CD8-positive, alpha-beta memory T cell (primary cell): ENCODE data around the gene PRSS48. TPM values are rescaled to one million over a fixed set of nuclear protein-coding genes. Genes with fewer than 3 reads are reported as not detected.

Source experiments
- CTCF ChIA-PET: fragments of 350-600 bp; sonication (Branson Sonifier 250); formaldehyde crosslinking; loops from one replicate; lab custom pipeline; 2021; ENCODE audit warnings: antibody characterized with exemption; lab: Charles Lee
- POLR2A ChIA-PET: fragments of 350-600 bp; sonication (Branson Sonifier 250); formaldehyde crosslinking; loops from one replicate; lab custom pipeline; 2021; ENCODE audit warnings: antibody characterized with exemption; lab: Charles Lee
- DNase-seq, 5 donors: peaks; one replicate each; pipeline versions ENCODE4 v3.0.0 to v3.0.0-alpha.2; 2020 to 2022; ENCODE audit warnings: mixed read lengths in 1 of 5
- H3K27ac ChIP-seq: one replicate; pipeline ENCODE4 v1.7.0; 2013; ENCODE audit warnings: low read depth, mild to moderate bottlenecking, low read length, moderate library complexity
- H3K27me3 ChIP-seq: 2 replicates; pipeline ENCODE4 v1.7.0; 2013; ENCODE audit warnings: low read length, mild to moderate bottlenecking; ENCODE audit not compliant: insufficient read depth, poor library complexity, severe bottlenecking
- H3K36me3 ChIP-seq: 2 replicates; pipeline ENCODE4 v1.7.0; 2013; ENCODE audit warnings: mild to moderate bottlenecking, low read length, moderate library complexity; ENCODE audit not compliant: insufficient read depth
- H3K4me1 ChIP-seq: 2 replicates; pipeline ENCODE4 v1.7.0; 2013; ENCODE audit warnings: mild to moderate bottlenecking, low read length, moderate library complexity; ENCODE audit not compliant: insufficient read depth
- H3K4me3 ChIP-seq: 2 replicates; pipeline ENCODE4 v1.7.0; 2013; ENCODE audit warnings: mild to moderate bottlenecking, low read length
- H3K9me3 ChIP-seq: 2 replicates; pipeline ENCODE4 v1.7.0; 2013; ENCODE audit warnings: mild to moderate bottlenecking, low read length
- H3K27ac Mint-ChIP-seq, 8 donors: one replicate each; pipeline ENCODE4 v1.8.0; 2020 to 2021; ENCODE audit warnings: mixed read lengths in 8 of 8, mild to moderate bottlenecking in 6 of 8, inconsistent platforms in 3 of 8, moderate library complexity in 3 of 8
- H3K27me3 Mint-ChIP-seq, 2 donors: one replicate each; pipeline ENCODE4 v1.8.0; 2020 to 2021; ENCODE audit warnings: mixed read lengths in 2 of 2, mild to moderate bottlenecking in 1 of 2, moderate library complexity in 1 of 2
- H3K36me3 Mint-ChIP-seq, 3 donors: one replicate each; pipeline ENCODE4 v1.8.0; 2020 to 2021; ENCODE audit warnings: mixed read lengths in 3 of 3, inconsistent platforms in 1 of 3, mild to moderate bottlenecking in 1 of 3
- H3K4me1 Mint-ChIP-seq, 3 donors: one replicate each; pipeline ENCODE4 v1.8.0; 2020 to 2021; ENCODE audit warnings: mixed read lengths in 3 of 3, inconsistent platforms in 1 of 3, mild to moderate bottlenecking in 1 of 3
- H3K4me3 Mint-ChIP-seq, 7 donors: one replicate each; pipeline ENCODE4 v1.8.0; 2020 to 2021; ENCODE audit warnings: mixed read lengths in 7 of 7, mild to moderate bottlenecking in 6 of 7, moderate library complexity in 4 of 7, inconsistent platforms in 2 of 7
- H3K9me3 Mint-ChIP-seq, 5 donors: one replicate each; pipeline ENCODE4 v1.8.0; 2020 to 2022; ENCODE audit warnings: mixed read lengths in 5 of 5, mild to moderate bottlenecking in 3 of 5, moderate library complexity in 2 of 5, inconsistent platforms in 1 of 5
- polyA plus RNA-seq: library from polyadenylated mRNA; unstranded; fragments of 300-500 nt; fragmentation: Illumina TruSeq; gene quantifications from one replicate; pipeline ENCODE4 v1.2.3, GENCODE V29; 2021
- total RNA-seq, 2 experiments: library from RNA; stranded (reverse); gene quantifications; one replicate each; pipeline ENCODE4 v1.2.3, GENCODE V29; 2021

The PRSS48 gene
- total and polyA plus RNA-seq, 3 experiments from 2014 or later: not detected

GRCh38 chr4:151297170-151297569 lies 20.2 kb downstream of the PRSS48 start:
- Mint-ChIP-seq H3K27ac (no peak overlapping the region), H3K9me3 (no peaks in the 10 kb centered on the region), H3K4me3 (no peak overlapping the region), H3K36me3 (no peaks in the 10 kb centered on the region), H3K27me3 (peaks cover 0 to 17% of the 10 kb centered on the region in 2 donors), H3K4me1 (no peaks in the 10 kb centered on the region)
- no peaks in the 10 kb centered on the region for H3K9me3 ChIP-seq
- no peaks in the 10 kb centered on the region for H3K4me1 ChIP-seq
- ChIA-PET POLR2A (no interaction called here), CTCF (no interaction called here)
- H3K27me3 ChIP-seq: no peaks in the 10 kb centered on the region
- no peak overlapping the region for H3K27ac ChIP-seq
- no peak for DNase-seq
- H3K4me3 ChIP-seq: no peak overlapping the region
- no peaks in the 10 kb centered on the region for H3K36me3 ChIP-seq

- Histone ChIP-seq H3K4me1 (no peaks in the 10 kb centered on the region), H3K9me3 (no peaks in the 10 kb centered on the region), H3K36me3 (no peaks in the 10 kb centered on the region), H3K4me3 (no peak overlapping the region), H3K27ac (no peak overlapping the region), H3K27me3 (no peaks in the 10 kb centered on the region)
- H3K4me1 Mint-ChIP-seq: no peaks in the 10 kb centered on the region
- peaks cover 0 to 3% (median 0%) of the 10 kb centered on the region in 5 donors for H3K9me3 Mint-ChIP-seq
- peaks cover 0 to 24% of the 10 kb centered on the region in 2 donors for H3K27me3 Mint-ChIP-seq
- H3K4me3 Mint-ChIP-seq: no peak overlapping the region
- H3K36me3 Mint-ChIP-seq: no peaks in the 10 kb centered on the region
- CTCF ChIA-PET: no interaction called here
- POLR2A ChIA-PET: no interaction called here
- H3K27ac Mint-ChIP-seq: no peak overlapping the region
- no peak for DNase-seq
Observed at GRCh38 chr4:151302432-151302831, 25.5 kb downstream of the PRSS48 start.

- H3K9me3 Mint-ChIP-seq: peaks cover 0 to 3% (median 0%) of the 10 kb centered on the region in 5 donors
- no peaks in the 10 kb centered on the region for H3K36me3 ChIP-seq
- CTCF ChIA-PET: interaction anchor here (1.0 kb wide), 1 partner anchor 13 kb away, joined by 3 read pairs; no protein-coding TSS in a partner anchor
- H3K4me3 ChIP-seq: no peak overlapping the region
- no peaks in the 10 kb centered on the region for H3K9me3 ChIP-seq
- no peaks in the 10 kb centered on the region for H3K27me3 ChIP-seq
- peaks cover 0 to 19% of the 10 kb centered on the region in 2 donors for H3K27me3 Mint-ChIP-seq
- no peaks in the 10 kb centered on the region for H3K4me1 ChIP-seq
- H3K36me3 Mint-ChIP-seq: no peaks in the 10 kb centered on the region
- no peak overlapping the region for H3K27ac ChIP-seq
- no peak overlapping the region for H3K27ac Mint-ChIP-seq
- POLR2A ChIA-PET: no interaction called here
- no peak overlapping the region for H3K4me3 Mint-ChIP-seq
- DNase-seq: no peak
- H3K4me1 Mint-ChIP-seq: no peaks in the 10 kb centered on the region
Observed at GRCh38 chr4:151304226-151304625, 27.3 kb downstream of the PRSS48 start.

- CTCF ChIA-PET: interaction anchor here (1.0 kb wide), 1 partner anchor 13 kb away, joined by 3 read pairs; no protein-coding TSS in a partner anchor
- no peaks in the 10 kb centered on the region for H3K36me3 Mint-ChIP-seq
- no peaks in the 10 kb centered on the region for H3K4me1 Mint-ChIP-seq
- peaks cover 0 to 19% of the 10 kb centered on the region in 2 donors for H3K27me3 Mint-ChIP-seq
- Histone ChIP-seq H3K9me3 (no peaks in the 10 kb centered on the region), H3K4me1 (no peaks in the 10 kb centered on the region), H3K27me3 (no peaks in the 10 kb centered on the region), H3K4me3 (no peak overlapping the region), H3K27ac (no peak overlapping the region), H3K36me3 (no peaks in the 10 kb centered on the region)
- no peak overlapping the region for H3K27ac Mint-ChIP-seq
- peaks cover 0 to 3% (median 0%) of the 10 kb centered on the region in 5 donors for H3K9me3 Mint-ChIP-seq
- no peak for DNase-seq
- H3K4me3 Mint-ChIP-seq: no peak overlapping the region
- POLR2A ChIA-PET: no interaction called here
Observed at GRCh38 chr4:151304755-151305154, 27.8 kb downstream of the PRSS48 start.

- POLR2A ChIA-PET: no interaction called here
- Mint-ChIP-seq H3K36me3 (no peaks in the 10 kb centered on the region), H3K4me3 (no peak overlapping the region), H3K4me1 (no peaks in the 10 kb centered on the region), H3K27ac (no peak overlapping the region), H3K9me3 (peaks cover 0 to 3% (median 0%) of the 10 kb centered on the region in 5 donors), H3K27me3 (peaks cover 2 to 3% of the 10 kb centered on the region in 2 donors)
- Histone ChIP-seq H3K4me1 (no peaks in the 10 kb centered on the region), H3K4me3 (no peak overlapping the region), H3K27ac (no peak overlapping the region), H3K36me3 (no peaks in the 10 kb centered on the region), H3K9me3 (no peaks in the 10 kb centered on the region), H3K27me3 (no peaks in the 10 kb centered on the region)
- CTCF ChIA-PET: no interaction called here
- DNase-seq: no peak
Observed at GRCh38 chr4:151310124-151310728, 33.3 kb downstream of the PRSS48 start.

GRCh38 chr4:151313306-151314009 lies 36.5 kb downstream of the PRSS48 start:
- H3K36me3 Mint-ChIP-seq: peaks cover 0 to 2% (median 0%) of the 10 kb centered on the region in 3 donors
- peaks cover 0 to 2% (median 0%) of the 10 kb centered on the region in 5 donors for H3K9me3 Mint-ChIP-seq
- Histone ChIP-seq H3K27me3 (no peaks in the 10 kb centered on the region), H3K4me3 (no peak overlapping the region), H3K4me1 (no peaks in the 10 kb centered on the region), H3K27ac (no peak overlapping the region), H3K9me3 (no peaks in the 10 kb centered on the region), H3K36me3 (no peaks in the 10 kb centered on the region)
- H3K4me3 Mint-ChIP-seq: no peak overlapping the region
- peaks cover 8 to 14% of the 10 kb centered on the region in 2 donors for H3K27me3 Mint-ChIP-seq
- POLR2A ChIA-PET: no interaction called here
- DNase-seq: no peak
- CTCF ChIA-PET: no interaction called here
- H3K4me1 Mint-ChIP-seq: no peaks in the 10 kb centered on the region
- no peak overlapping the region for H3K27ac Mint-ChIP-seq

- CTCF ChIA-PET: no interaction called here
- POLR2A ChIA-PET: no interaction called here
- DNase-seq: no peak
- H3K36me3 Mint-ChIP-seq: peaks cover 0 to 2% (median 0%) of the 10 kb centered on the region in 3 donors
- H3K27ac Mint-ChIP-seq: no peak overlapping the region
- H3K9me3 Mint-ChIP-seq: peaks cover 0 to 2% (median 0%) of the 10 kb centered on the region in 5 donors
- Histone ChIP-seq H3K4me3 (no peak overlapping the region), H3K9me3 (no peaks in the 10 kb centered on the region), H3K27ac (no peak overlapping the region), H3K27me3 (no peaks in the 10 kb centered on the region), H3K4me1 (no peaks in the 10 kb centered on the region), H3K36me3 (no peaks in the 10 kb centered on the region)
- no peak overlapping the region for H3K4me3 Mint-ChIP-seq
- peaks cover 8 to 14% of the 10 kb centered on the region in 2 donors for H3K27me3 Mint-ChIP-seq
- H3K4me1 Mint-ChIP-seq: no peaks in the 10 kb centered on the region
Observed at GRCh38 chr4:151314010-151314355, 37.0 kb downstream of the PRSS48 start.

GRCh38 chr4:151314479-151314878 lies 37.5 kb downstream of the PRSS48 start:
- H3K27ac ChIP-seq: no peak overlapping the region
- peak overlapping the region in 1 of 8 donors; percentile 47 for H3K27ac Mint-ChIP-seq
- H3K4me3 ChIP-seq: no peak overlapping the region
- peaks cover 0 to 2% (median 0%) of the 10 kb centered on the region in 3 donors for H3K36me3 Mint-ChIP-seq
- no peaks in the 10 kb centered on the region for H3K27me3 ChIP-seq
- H3K9me3 ChIP-seq: no peaks in the 10 kb centered on the region
- DNase-seq: no peak
- H3K4me1 Mint-ChIP-seq: no peaks in the 10 kb centered on the region
- H3K36me3 ChIP-seq: no peaks in the 10 kb centered on the region
- CTCF ChIA-PET: no interaction called here
- peaks cover 8 to 17% of the 10 kb centered on the region in 2 donors for H3K27me3 Mint-ChIP-seq
- POLR2A ChIA-PET: no interaction called here
- no peaks in the 10 kb centered on the region for H3K4me1 ChIP-seq
- no peak overlapping the region for H3K4me3 Mint-ChIP-seq
- peaks cover 0 to 2% (median 0%) of the 10 kb centered on the region in 5 donors for H3K9me3 Mint-ChIP-seq
